H1 (cell line): ENCODE data around the gene MVD. TPM values are rescaled to one million over a fixed set of nuclear protein-coding genes. Genes with fewer than 3 reads are reported as not detected.

Source experiments
- BACH1 ChIP-seq: IDR thresholded peaks from 2 replicates; pipeline ENCODE4 v1.6.1; 2012; ENCODE audit warnings: low read length, improper control_type of control experiment
- BRCA1 ChIP-seq: IDR thresholded peaks from 2 replicates; pipeline ENCODE4 v1.6.1; 2012; ENCODE audit warnings: low read depth, low read length, improper control_type of control experiment
- CBX8 ChIP-seq: fragments of 300-800, 300-1000 bp; sonication (generic); IDR thresholded peaks from 2 replicates; pipeline ENCODE4 v1.7.1; 2016; ENCODE audit warnings: low read depth, low read length, borderline replicate concordance
- CHD1 ChIP-seq: IDR thresholded peaks from 2 replicates; pipeline ENCODE4 v1.6.1; 2012; ENCODE audit warnings: low read depth, low read length, improper control_type of control experiment
- FOSL1 ChIP-seq: IDR thresholded peaks from 2 replicates; pipeline ENCODE4 v1.6.1; 2011; ENCODE audit warnings: mild to moderate bottlenecking, low read depth, low read length, moderate library complexity; ENCODE audit not compliant: insufficient read depth
- RFX5 ChIP-seq: IDR thresholded peaks from 2 replicates; pipeline ENCODE4 v1.6.1; 2011; ENCODE audit warnings: low read depth, low read length, improper control_type of control experiment, borderline replicate concordance
- TEAD4 ChIP-seq: IDR thresholded peaks from 2 replicates; pipeline ENCODE4 v1.6.1; 2012; ENCODE audit warnings: low read depth, low read length, inconsistent platforms, mixed read lengths
- polyA plus RNA-seq, 7 experiments: library from polyadenylated mRNA; depleted of rRNA in 3 of 7; stranded (reverse) in 5 of 7; unstranded in 2 of 7; fragments of >200 nt in 5 of 7; fragments of 200-250 nt in 2 of 7; gene quantifications; 1 replicate in 5 of 7; 2 replicates in 1 of 7; 4 replicates in 1 of 7; pipeline versions ENCODE4 v1.2.1 to v1.2.3, GENCODE V29; 2011 to 2013; ENCODE audit warnings: missing spikeins in 2 of 7, mixed read lengths in 2 of 7
- total RNA-seq: library from RNA; stranded (reverse); fragmentation: NEBNext Ultra II Directional; extraction: Animal tissue kit (Norgen Biotek cat#: 25700); gene quantifications from 2 replicates; pipeline ENCODE4 v1.2.1, GENCODE V29; 2021

The MVD gene
- total and polyA plus RNA-seq, 2 of the 8 experiments (the other 6 are each of a cell fraction or from before 2014, with no cell fraction given), result 47.2 to 77.3 TPM

DNA sequence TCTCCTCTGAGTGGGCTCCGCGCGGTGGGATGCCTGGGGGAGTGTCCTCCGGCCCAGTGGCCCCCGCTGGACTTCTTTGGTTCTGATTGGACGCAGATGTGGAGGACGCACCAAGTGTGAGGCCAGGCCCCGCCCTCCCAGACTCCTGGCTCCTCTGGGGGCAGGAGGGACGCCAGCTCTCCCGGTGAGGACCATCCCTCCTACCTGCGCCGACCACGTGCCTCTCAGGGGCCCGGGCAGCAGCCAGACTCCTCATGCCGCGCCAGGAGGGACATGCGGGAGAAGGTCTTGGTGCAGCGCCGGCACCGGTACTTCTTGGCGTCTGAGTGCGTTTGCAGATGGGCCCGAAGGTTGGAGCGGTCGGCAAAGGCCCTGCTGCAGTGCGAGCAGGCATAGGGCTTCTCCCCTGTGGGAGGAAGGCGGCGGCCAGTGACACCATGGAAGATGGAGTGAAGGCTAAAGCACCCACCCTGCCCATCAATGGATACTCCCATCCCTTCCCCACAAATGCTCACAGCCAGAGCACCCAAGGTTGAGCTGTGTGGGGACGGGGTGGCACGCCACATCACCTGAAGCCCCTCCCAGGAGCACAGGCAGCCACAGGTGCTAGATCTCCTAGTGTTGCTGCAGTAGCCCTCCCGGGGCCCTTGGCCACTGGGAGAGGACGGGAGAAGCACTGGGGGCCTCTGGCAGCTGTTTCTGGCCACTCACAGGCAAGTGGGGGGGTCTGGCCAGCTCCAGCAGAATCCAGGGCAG, 15.5 kb upstream of the MVD start (continued):
- no peak for TF ChIP-seq FOSL1
- no peak for TF ChIP-seq BACH1
- TF ChIP-seq CHD1, result no peak
- TF ChIP-seq CBX8, result no peak
- TF ChIP-seq BRCA1, result no peak
- no peak for TF ChIP-seq TEAD4
- no peak for TF ChIP-seq RFX5
